Tibial artery (tissue), 4 donors: ENCODE results near the gene RAPGEF4.

Source experiments
- DNase-seq, 2 donors: peaks; one replicate each; pipeline ENCODE4 v3.0.0-alpha.2; 2019
- H3K27ac ChIP-seq, 2 donors: fragments of 200-600 bp; sonication (generic) in 1 of 2; 1 replicate in 1 of 2; 2 replicates in 1 of 2; pipeline ENCODE4 v1.5.1; 2018 to 2019; ENCODE audit warnings: mild to moderate bottlenecking in 1 of 2
- H3K27me3 ChIP-seq, 2 donors: fragments of 200-600 bp; sonication (generic) in 1 of 2; one replicate each; pipeline versions ENCODE4 v1.5.1 to v1.6.0; 2016 to 2019
- H3K36me3 ChIP-seq, 3 donors: fragments of 200-600 bp; sonication (generic) in 2 of 3; one replicate each; pipeline ENCODE4 v1.5.1; 2016 to 2019; ENCODE audit warnings: mild to moderate bottlenecking in 2 of 3
- H3K4me1 ChIP-seq, 4 donors: fragments of 200-600 bp; sonication (generic) in 2 of 4; 1 replicate in 3 of 4; 2 replicates in 1 of 4; pipeline ENCODE4 v1.5.1; 2016 to 2019
- H3K4me3 ChIP-seq, 2 donors: fragments of 200-600 bp; sonication (generic) in 1 of 2; 1 replicate in 1 of 2; 2 replicates in 1 of 2; pipeline ENCODE4 v1.5.1; 2018 to 2019; ENCODE audit warnings: mild to moderate bottlenecking in 2 of 2
- H3K9me3 ChIP-seq, 3 donors: fragments of 200-600 bp; sonication (generic) in 1 of 3; one replicate each; pipeline ENCODE4 v1.5.1; 2016 to 2019
- intact Hi-C: fragments of 100-400 bp; cut with DNase I; formaldehyde crosslinking; loops from one replicate; pipeline ENCODE4 v1.15.0; 2023; ENCODE audit warnings: low total_unique reads
- TF ChIP-seq, protein P1 (sequence below), 2 experiments: fragments of 200-600 bp in 1 of 2; fragments of 450-650 bp in 1 of 2; IDR thresholded peaks; one replicate each; pipeline ENCODE4 v1.5.1; 2017 to 2019; ENCODE audit warnings: antibody characterized with exemption in 2 of 2, mild to moderate bottlenecking in 1 of 2, moderate library complexity in 1 of 2

Gene RAPGEF4

DNA sequence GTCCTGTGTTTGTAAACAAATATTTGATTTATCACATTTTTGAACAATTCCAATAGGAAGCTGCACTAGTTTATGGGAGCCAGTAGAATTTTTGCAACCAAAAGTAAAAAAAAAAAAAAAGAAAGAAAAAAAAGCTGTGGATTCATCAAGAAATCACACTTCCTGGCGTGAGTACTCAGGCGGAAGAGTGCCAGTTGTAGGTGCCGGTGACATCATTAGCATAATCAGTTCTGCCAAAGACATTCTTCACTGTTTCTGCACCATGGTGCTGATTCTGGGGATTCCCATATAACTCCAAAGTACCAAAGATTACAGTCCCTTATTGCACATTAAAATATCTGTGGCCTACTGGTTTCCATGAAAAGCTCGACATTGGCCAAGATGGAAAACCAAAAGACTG is 32.8 kb downstream of the RAPGEF4 start:
- Histone ChIP-seq H3K9me3 (no peaks in the 10 kb centered on the region), H3K4me3 (no peak overlapping the region), H3K27ac (no peak overlapping the region), H3K27me3 (no peaks in the 10 kb centered on the region), H3K4me1 (no peaks in the 10 kb centered on the region), H3K36me3 (no peaks in the 10 kb centered on the region)
- intact Hi-C loops = no loop called here
- no peak for DNase-seq
- TF ChIP-seq, protein P1, sequence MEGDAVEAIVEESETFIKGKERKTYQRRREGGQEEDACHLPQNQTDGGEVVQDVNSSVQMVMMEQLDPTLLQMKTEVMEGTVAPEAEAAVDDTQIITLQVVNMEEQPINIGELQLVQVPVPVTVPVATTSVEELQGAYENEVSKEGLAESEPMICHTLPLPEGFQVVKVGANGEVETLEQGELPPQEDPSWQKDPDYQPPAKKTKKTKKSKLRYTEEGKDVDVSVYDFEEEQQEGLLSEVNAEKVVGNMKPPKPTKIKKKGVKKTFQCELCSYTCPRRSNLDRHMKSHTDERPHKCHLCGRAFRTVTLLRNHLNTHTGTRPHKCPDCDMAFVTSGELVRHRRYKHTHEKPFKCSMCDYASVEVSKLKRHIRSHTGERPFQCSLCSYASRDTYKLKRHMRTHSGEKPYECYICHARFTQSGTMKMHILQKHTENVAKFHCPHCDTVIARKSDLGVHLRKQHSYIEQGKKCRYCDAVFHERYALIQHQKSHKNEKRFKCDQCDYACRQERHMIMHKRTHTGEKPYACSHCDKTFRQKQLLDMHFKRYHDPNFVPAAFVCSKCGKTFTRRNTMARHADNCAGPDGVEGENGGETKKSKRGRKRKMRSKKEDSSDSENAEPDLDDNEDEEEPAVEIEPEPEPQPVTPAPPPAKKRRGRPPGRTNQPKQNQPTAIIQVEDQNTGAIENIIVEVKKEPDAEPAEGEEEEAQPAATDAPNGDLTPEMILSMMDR (IDR thresholded peaks at IDR 0.05) = no peak

DNA sequence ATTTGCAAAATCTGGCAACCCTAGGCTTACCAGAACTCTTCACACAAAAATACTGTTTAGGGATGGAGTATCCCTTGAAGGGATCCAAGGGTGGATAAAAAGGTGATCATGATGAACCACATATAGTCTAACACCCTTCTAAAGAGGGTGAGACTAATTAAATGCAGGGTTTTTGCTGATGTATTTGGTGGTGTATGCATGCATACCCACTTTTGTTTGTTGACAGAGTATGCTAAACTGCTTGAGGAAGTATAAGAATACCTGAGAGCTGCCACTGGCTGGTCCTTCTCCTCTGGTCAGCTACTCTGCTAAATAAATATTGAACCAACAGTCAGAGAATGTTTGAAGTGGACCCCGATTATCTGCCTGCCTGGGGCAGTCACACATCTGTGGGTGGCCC is 34.2 kb downstream of the RAPGEF4 start:
- H3K27ac ChIP-seq = no peak overlapping the region
- no peaks in the 10 kb centered on the region for H3K27me3 ChIP-seq
- no peaks in the 10 kb centered on the region for H3K9me3 ChIP-seq
- no peaks in the 10 kb centered on the region for H3K4me1 ChIP-seq
- H3K4me3 ChIP-seq = no peak overlapping the region
- H3K36me3 ChIP-seq = no peaks in the 10 kb centered on the region
- intact Hi-C loops = no loop called here
- TF ChIP-seq, protein P1 (IDR thresholded peaks at IDR 0.05) = no peak
- no peak for DNase-seq

DNA sequence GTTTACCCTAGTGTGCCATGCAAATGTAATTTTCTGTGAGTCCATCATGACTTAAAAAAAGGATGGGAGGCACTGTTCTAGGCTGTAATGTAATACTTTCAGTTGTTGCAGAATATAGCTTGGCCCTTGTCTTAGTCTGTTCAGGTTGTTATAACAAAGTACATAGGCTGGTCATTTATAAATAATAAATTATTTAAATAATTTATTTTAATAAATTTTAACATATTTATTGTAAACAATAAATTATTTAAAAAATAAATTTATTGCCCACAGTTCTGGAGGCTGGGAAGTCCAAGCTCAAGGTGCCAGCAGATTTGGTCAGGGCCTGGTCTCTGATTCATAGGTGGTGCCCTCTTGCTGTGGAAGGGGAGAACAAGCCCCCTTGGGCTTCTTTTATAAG is 35.2 kb downstream of the RAPGEF4 start:
- no peak overlapping the region for H3K4me3 ChIP-seq
- H3K27me3 ChIP-seq = no peaks in the 10 kb centered on the region
- intact Hi-C loops = no loop called here
- H3K27ac ChIP-seq = no peak overlapping the region
- DNase-seq = no peak
- no peaks in the 10 kb centered on the region for H3K9me3 ChIP-seq
- TF ChIP-seq, protein P1 (IDR thresholded peaks at IDR 0.05) = no peak
- H3K4me1 ChIP-seq = no peaks in the 10 kb centered on the region
- H3K36me3 ChIP-seq = no peaks in the 10 kb centered on the region

DNA sequence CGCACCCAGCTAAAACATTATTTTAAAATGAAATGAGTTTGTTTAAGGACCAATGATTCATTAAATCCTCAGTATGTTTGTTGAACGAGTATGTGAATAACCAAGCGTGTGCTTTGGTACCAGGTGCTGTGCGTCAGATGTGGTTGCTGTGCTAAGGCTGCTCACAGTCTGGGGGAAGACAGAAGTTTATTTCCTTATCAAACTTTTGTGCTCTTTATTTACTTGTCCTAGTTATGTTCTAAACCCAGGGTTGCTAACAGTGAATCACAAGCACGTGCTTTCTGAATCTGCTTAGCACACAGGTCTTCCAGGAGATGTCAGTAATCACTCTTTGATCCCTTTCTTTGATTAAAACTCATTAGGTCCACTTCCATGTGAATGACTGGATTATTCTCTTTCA is 37.0 kb downstream of the RAPGEF4 start:
- DNase-seq = no peak
- intact Hi-C loops = no loop called here
- no peaks in the 10 kb centered on the region for H3K9me3 ChIP-seq
- H3K27me3 ChIP-seq = no peaks in the 10 kb centered on the region
- TF ChIP-seq, protein P1 (IDR thresholded peaks at IDR 0.05) = no peak
- H3K4me3 ChIP-seq = no peak overlapping the region
- H3K27ac ChIP-seq = no peak overlapping the region
- no peaks in the 10 kb centered on the region for H3K4me1 ChIP-seq
- no peaks in the 10 kb centered on the region for H3K36me3 ChIP-seq

DNA sequence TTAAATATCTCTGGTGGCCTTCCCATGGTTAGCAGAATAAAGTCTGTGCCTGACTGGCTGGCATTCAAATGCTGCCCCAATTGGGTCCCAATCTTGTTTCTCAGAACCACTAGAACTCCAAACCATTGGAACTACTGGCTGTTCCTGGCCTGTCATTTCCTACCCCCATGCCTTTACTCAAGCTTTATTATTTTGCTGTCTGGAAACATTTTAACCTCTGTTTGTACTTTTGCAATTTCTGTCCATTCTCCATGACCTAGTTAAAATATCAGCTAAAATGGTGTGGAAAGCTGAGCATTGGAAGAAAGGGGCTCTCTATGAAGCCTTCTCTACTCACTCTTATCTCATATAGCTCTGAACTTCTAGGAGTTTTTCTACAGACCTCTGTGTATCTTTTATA is 38.7 kb downstream of the RAPGEF4 start:
- no peak for DNase-seq
- intact Hi-C loops = no loop called here
- H3K27me3 ChIP-seq = no peaks in the 10 kb centered on the region
- no peak overlapping the region for H3K27ac ChIP-seq
- H3K9me3 ChIP-seq = no peaks in the 10 kb centered on the region
- H3K4me1 ChIP-seq = no peaks in the 10 kb centered on the region
- TF ChIP-seq, protein P1 (IDR thresholded peaks at IDR 0.05) = no peak
- H3K36me3 ChIP-seq = no peaks in the 10 kb centered on the region
- no peak overlapping the region for H3K4me3 ChIP-seq

DNA sequence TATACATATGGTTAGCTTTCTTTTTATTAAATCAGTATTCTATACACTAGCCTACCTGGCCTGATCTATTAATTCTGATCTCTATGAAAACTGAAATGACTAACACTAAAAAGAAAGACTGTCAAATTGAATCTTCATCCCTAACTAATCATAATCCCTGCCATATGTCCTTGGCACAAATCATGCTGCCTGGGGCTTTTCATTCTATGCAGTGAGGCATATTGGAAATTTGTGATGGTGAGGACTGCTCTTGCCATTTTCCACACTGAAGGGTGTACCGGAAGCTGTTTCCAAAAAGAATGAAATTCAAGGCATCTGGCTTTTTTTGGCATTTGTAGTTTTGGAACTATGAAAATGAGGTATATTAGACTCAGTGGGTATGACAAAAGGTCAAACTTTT is 39.7 kb downstream of the RAPGEF4 start:
- H3K36me3 ChIP-seq = no peaks in the 10 kb centered on the region
- no peaks in the 10 kb centered on the region for H3K27me3 ChIP-seq
- DNase-seq = no peak
- H3K4me3 ChIP-seq = no peak overlapping the region
- intact Hi-C loops = no loop called here
- no peaks in the 10 kb centered on the region for H3K4me1 ChIP-seq
- TF ChIP-seq, protein P1 (IDR thresholded peaks at IDR 0.05) = no peak
- no peak overlapping the region for H3K27ac ChIP-seq
- H3K9me3 ChIP-seq = no peaks in the 10 kb centered on the region
